ENCODE data around the gene TRAP1.

Gene TRAP1

GRCh38 chr16:3701531-3701930 lies 15.8 kb downstream of the TRAP1 start:
- peaks cover 90% of the 10 kb centered on the region for H3K79me2 ChIP-seq (ENCODE audit: insufficient read depth, low read length)

GRCh38 chr16:3698941-3699340 lies 18.4 kb downstream of the TRAP1 start:
- no peak overlapping the region for H3K9ac ChIP-seq (ENCODE audit: low read length)
- H3K36me3 ChIP-seq (ENCODE audit: low read length) = no peaks in the 10 kb centered on the region
- TF ChIP-seq EZH2phosphoT487 (conservative IDR thresholded peaks at IDR 0.05; ENCODE audit: low read length) = no peak
- TF ChIP-seq CTCF (IDR thresholded peaks at IDR 0.05; ENCODE audit: insufficient read depth, low read length, poor library complexity, severe bottlenecking) = no peak
- no peaks in the 10 kb centered on the region for H3K9me3 ChIP-seq (ENCODE audit: insufficient read depth, low read length)
- no peaks in the 10 kb centered on the region for H3K27me3 ChIP-seq (ENCODE audit: low read length)
- H3K27ac ChIP-seq (ENCODE audit: low read depth, low read length) = no peak overlapping the region
- H3F3A ChIP-seq (ENCODE audit: insufficient read depth) = peaks cover 3% of the 10 kb centered on the region; the same call in 1 of the 2 replicates
- H3K79me2 ChIP-seq (ENCODE audit: insufficient read depth, low read length) = peaks cover 93% of the 10 kb centered on the region
- no peak overlapping the region for H3K4me3 ChIP-seq (ENCODE audit: insufficient read depth, low read length, poor library complexity, severe bottlenecking)
- H2AFZ ChIP-seq (ENCODE audit: low read depth, low read length, severe bottlenecking) = no peak overlapping the region
- no peak overlapping the region for H3K4me2 ChIP-seq (ENCODE audit: low read depth, low read length, poor library complexity, severe bottlenecking)
- H3K9me2 ChIP-seq (replicated peaks; ENCODE audit: insufficient read depth, low read length) = no peaks in the 10 kb centered on the region
- no peaks in the 10 kb centered on the region for H4K20me1 ChIP-seq (ENCODE audit: low read depth, low read length)

More at GRCh38 chr16:3701531-3701930, 15.8 kb downstream of the TRAP1 start:
- no peak for TF ChIP-seq CTCF (IDR thresholded peaks at IDR 0.05; ENCODE audit: insufficient read depth, low read length, poor library complexity, severe bottlenecking)
- no peak for TF ChIP-seq EZH2phosphoT487 (conservative IDR thresholded peaks at IDR 0.05; ENCODE audit: low read length)
- Histone ChIP-seq H3K4me2 (ENCODE audit: low read depth, low read length, poor library complexity, severe bottlenecking) (no peak overlapping the region), H3K9me2 (replicated peaks; ENCODE audit: insufficient read depth, low read length) (no peaks in the 10 kb centered on the region), H3K9me3 (ENCODE audit: insufficient read depth, low read length) (no peaks in the 10 kb centered on the region), H3K9ac (ENCODE audit: low read length) (no peak overlapping the region), H2AFZ (ENCODE audit: low read depth, low read length, severe bottlenecking) (no peak overlapping the region), H3K27me3 (ENCODE audit: low read length) (no peaks in the 10 kb centered on the region), H3F3A (ENCODE audit: insufficient read depth) (peaks cover 3% of the 10 kb centered on the region; the same call in 1 of the 2 replicates), H4K20me1 (ENCODE audit: low read depth, low read length) (no peaks in the 10 kb centered on the region), H3K36me3 (ENCODE audit: low read length) (no peaks in the 10 kb centered on the region), H3K27ac (ENCODE audit: low read depth, low read length) (no peak overlapping the region), H3K4me3 (ENCODE audit: insufficient read depth, low read length, poor library complexity, severe bottlenecking) (no peak overlapping the region)

GRCh38 chr16:3696425-3697218 lies 20.7 kb downstream of the TRAP1 start:
- Histone ChIP-seq H3F3A (ENCODE audit: insufficient read depth) (peaks cover 3% of the 10 kb centered on the region; the same call in 1 of the 2 replicates), H3K27me3 (ENCODE audit: low read length) (no peaks in the 10 kb centered on the region), H3K4me3 (ENCODE audit: insufficient read depth, low read length, poor library complexity, severe bottlenecking) (no peak overlapping the region), H3K27ac (ENCODE audit: low read depth, low read length) (no peak overlapping the region), H3K4me2 (ENCODE audit: low read depth, low read length, poor library complexity, severe bottlenecking) (no peak overlapping the region), H3K79me2 (ENCODE audit: insufficient read depth, low read length) (peaks cover 73% of the 10 kb centered on the region), H3K9me2 (replicated peaks; ENCODE audit: insufficient read depth, low read length) (no peaks in the 10 kb centered on the region), H4K20me1 (ENCODE audit: low read depth, low read length) (no peaks in the 10 kb centered on the region), H3K9me3 (ENCODE audit: insufficient read depth, low read length) (no peaks in the 10 kb centered on the region), H2AFZ (ENCODE audit: low read depth, low read length, severe bottlenecking) (no peak overlapping the region), H3K36me3 (ENCODE audit: low read length) (no peaks in the 10 kb centered on the region), H3K9ac (ENCODE audit: low read length) (no peak overlapping the region)
- no peak for TF ChIP-seq EZH2phosphoT487 (conservative IDR thresholded peaks at IDR 0.05; ENCODE audit: low read length)
- TF ChIP-seq CTCF (IDR thresholded peaks at IDR 0.05; ENCODE audit: insufficient read depth, low read length, poor library complexity, severe bottlenecking) = no peak
